Measurements from ENCODE around the gene MGRN1.

Gene MGRN1

GRCh38 chr16:4618645-4619418 lies 5.8 kb upstream of the MGRN1 start:
- 0 out of 2 replicates have a peak, but pooled peaks have one; percentile 18 for TF ChIP-seq ZNF335 (tag by site-specific recombination; conservative IDR thresholded peaks at IDR 0.05)
- peak; percentile 91 for TF ChIP-seq ZBTB20 (tag by site-specific recombination; IDR thresholded peaks at IDR 0.05)
- TF ChIP-seq TRIM28 (IDR thresholded peaks at IDR 0.05; ENCODE audit: borderline replicate concordance, low read length) = no peak
- peak; percentile 82 for TF ChIP-seq ZNF449 (tag by site-specific recombination; IDR thresholded peaks at IDR 0.05)
- TF ChIP-seq SETDB1 (IDR thresholded peaks at IDR 0.05; ENCODE audit: insufficient read length, low read length) = no peak
- no peak for TF ChIP-seq CTCF (tag by site-specific recombination; IDR thresholded peaks at IDR 0.05)
- no peak for TF ChIP-seq OVOL3 (tag by site-specific recombination; IDR thresholded peaks at IDR 0.05)
- peak; percentile 26; the same call in 1 of the 2 replicates for TF ChIP-seq SP2 (tag by site-specific recombination; IDR thresholded peaks at IDR 0.05)
- CTCF ChIA-PET = no interaction called here
- POLR2A ChIA-PET = interaction anchor here (0.9 kb wide), 1 partner anchor 16 kb away, joined by 3 read pairs; no protein-coding TSS in a partner anchor
- no peaks in the 10 kb centered on the region for H3K36me3 ChIP-seq (ENCODE audit: control insufficient read depth in 2 of 2, insufficient read depth in 1 of 2, low read length in 2 of 2)
- H3K4me3 ChIP-seq (ENCODE audit: low read depth, low read length) = no peak overlapping the region
- H3K9me3 ChIP-seq (ENCODE audit: control insufficient read depth, insufficient read depth, low read depth, low read length) = no peaks in the 10 kb centered on the region
- no peak overlapping the region; the same call in 1 of the 2 replicates for H3K27ac ChIP-seq (ENCODE audit: extremely low read depth, low read depth, low read length)
- no peaks in the 10 kb centered on the region; the same call in 1 of the 2 replicates for H3K4me1 ChIP-seq (ENCODE audit: control insufficient read depth, insufficient read depth, low read length)

GRCh38 chr16:4623593-4623992 lies 1.0 kb upstream of the MGRN1 start:
- Histone ChIP-seq H3K4me1 (ENCODE audit: control insufficient read depth, insufficient read depth, low read length) (no peaks in the 10 kb centered on the region), H3K27ac (ENCODE audit: extremely low read depth, low read depth, low read length) (no peak overlapping the region), H3K4me3 (ENCODE audit: low read depth, low read length) (no peak overlapping the region), H3K36me3 (ENCODE audit: control insufficient read depth in 2 of 2, insufficient read depth in 1 of 2, low read length in 2 of 2) (peaks cover 0 to 12% of the 10 kb centered on the region in 2 experiments; a peak in 2 of 3 replicates), H3K9me3 (ENCODE audit: control insufficient read depth, insufficient read depth, low read depth, low read length) (no peaks in the 10 kb centered on the region)
- no peak for TF ChIP-seq ZNF335 (tag by site-specific recombination; conservative IDR thresholded peaks at IDR 0.05)
- TF ChIP-seq MYNN (tag by site-specific recombination; IDR thresholded peaks at IDR 0.05; ENCODE audit: borderline replicate concordance) = no peak
- TF ChIP-seq ZNF776 (tag by site-specific recombination; IDR thresholded peaks at IDR 0.05; ENCODE audit: borderline replicate concordance) = no peak
- TF ChIP-seq INSM2 (tag by site-specific recombination; IDR thresholded peaks at IDR 0.05) = no peak
- no peak for TF ChIP-seq ZBTB17 (tag by site-specific recombination; IDR thresholded peaks at IDR 0.05)
- no peak for TF ChIP-seq ZNF184 (tag by site-specific recombination; IDR thresholded peaks at IDR 0.05)
- no peak for TF ChIP-seq ZNF549 (tag by site-specific recombination; IDR thresholded peaks at IDR 0.05)
- no peak for TF ChIP-seq HOXA7 (CRISPR knock-in tag; IDR thresholded peaks at IDR 0.05; ENCODE audit: borderline replicate concordance)
- no peak for TF ChIP-seq MZF1 (tag by site-specific recombination; IDR thresholded peaks at IDR 0.05; ENCODE audit: borderline replicate concordance)
- no peak for TF ChIP-seq ZNF558 (tag by site-specific recombination; IDR thresholded peaks at IDR 0.05)
- no peak for TF ChIP-seq ZEB2 (tag by site-specific recombination; IDR thresholded peaks at IDR 0.05)
- TF ChIP-seq GFI1B (tag by site-specific recombination; IDR thresholded peaks at IDR 0.05) = no peak
- TF ChIP-seq ZNF704 (tag by site-specific recombination; IDR thresholded peaks at IDR 0.05) = no peak
- CTCF ChIA-PET = interaction anchor here (0.6 to 2.2 kb wide), 27 partner anchors 8 to 170 kb away, joined by 3 to 11 read pairs (median 4); no protein-coding TSS in a partner anchor
- POLR2A ChIA-PET = interaction anchor here (1.1 to 3.3 kb wide), 2 partner anchors 8 to 13 kb away, joined by 3 to 31 read pairs; partner anchors contain the start of gene UBALD1
